Measurements from ENCODE around the gene PDZD4.

The PDZD4 gene

DNA sequence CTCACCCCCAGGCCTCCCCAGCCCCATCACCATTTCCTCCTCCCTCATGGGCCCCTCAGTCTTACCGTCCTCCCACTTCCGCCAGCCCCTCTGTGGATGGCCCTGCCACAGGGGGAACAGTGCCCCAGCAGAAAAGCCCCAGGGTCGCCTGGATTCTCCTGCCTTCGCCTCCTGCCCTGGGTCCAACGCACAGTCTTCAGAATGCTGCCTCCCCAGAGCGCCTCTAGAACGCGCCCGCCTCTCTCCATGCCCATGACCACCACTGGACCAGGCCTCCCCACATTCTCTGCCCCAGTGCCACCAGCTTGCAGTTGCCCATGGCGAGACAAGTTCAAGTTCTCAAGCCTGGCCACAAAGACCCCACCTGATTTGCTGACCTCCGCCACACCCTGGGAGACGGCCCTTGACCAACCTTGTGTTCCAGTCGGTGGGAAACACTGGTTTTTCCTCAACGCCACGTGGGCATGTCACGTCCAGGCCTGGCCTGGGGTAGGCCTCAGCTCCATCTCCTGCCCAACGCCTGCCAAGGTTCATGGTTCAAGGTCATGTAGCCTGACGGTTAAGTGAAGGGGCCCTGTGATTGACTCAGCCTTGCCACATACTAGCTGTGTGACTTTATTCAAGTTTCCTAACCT, 66.9 kb downstream of the PDZD4 start:
- in situ Hi-C loops (cut with MboI; ENCODE audit: low sequenced_read_pairs): no loop called here

- in situ Hi-C loops (cut with MboI; ENCODE audit: low sequenced_read_pairs): no loop called here
Measured at GRCh38 chrX:153762626-153763173, 67.6 kb downstream of the PDZD4 start.

DNA sequence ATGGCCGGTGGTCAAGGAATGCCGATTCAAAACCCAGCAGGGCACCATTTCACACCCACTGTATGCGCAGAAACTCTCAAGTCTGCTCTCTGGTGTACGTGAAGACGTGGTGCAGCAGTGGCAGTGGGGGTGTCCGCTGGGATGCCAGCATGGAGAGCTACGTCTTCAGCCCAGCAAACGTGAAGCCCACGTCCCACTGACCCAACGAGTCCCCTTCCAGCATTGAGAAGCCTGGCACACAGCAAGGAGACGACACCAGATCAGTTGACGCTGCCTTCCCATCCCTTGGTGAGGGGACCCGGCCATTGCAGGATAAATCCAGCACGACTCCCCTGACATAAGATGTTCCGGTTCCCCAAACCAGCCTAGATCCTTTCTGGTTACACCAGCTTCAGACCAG, 68.5 kb downstream of the PDZD4 start:
- in situ Hi-C loops (cut with MboI; ENCODE audit: low sequenced_read_pairs): no loop called here

DNA sequence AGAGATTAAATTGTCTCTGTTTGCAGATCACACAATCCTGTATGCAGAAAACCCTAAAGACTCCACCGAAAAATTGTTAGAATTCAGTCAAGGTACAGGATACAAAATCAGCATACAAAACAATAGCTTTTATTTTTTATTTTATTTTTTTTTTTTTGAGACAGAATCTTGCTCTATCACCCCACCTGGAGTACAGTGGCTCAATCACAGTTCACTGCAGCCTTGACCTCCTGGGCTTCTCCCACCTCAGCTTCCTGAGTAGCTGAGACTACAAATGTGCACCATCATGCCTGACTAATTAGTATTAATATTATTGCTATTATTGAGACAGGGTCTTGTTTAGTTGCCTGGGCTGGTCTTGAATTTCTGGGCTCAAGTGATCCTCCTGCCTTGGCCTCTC, 75.2 kb downstream of the PDZD4 start:
- in situ Hi-C loops (cut with MboI; ENCODE audit: low sequenced_read_pairs): no loop called here
